ENCODE measurements around the gene MZB1.
A peak's percentile ranks its signal among the peaks of the same experiment; 100 is the strongest.

MZB1 gene

GRCh38 chr5:139382807-139383206 is 6.9 kb downstream of the MZB1 start:
- H3K4me3 Mint-ChIP-seq, result no peak overlapping the region
- no peak for DNase-seq
- H3K9me3 Mint-ChIP-seq, result no peaks in the 10 kb centered on the region
- H3K4me1 Mint-ChIP-seq, result peaks cover 23% of the 10 kb centered on the region
- no peaks in the 10 kb centered on the region for H3K36me3 Mint-ChIP-seq (ENCODE audit: low read depth)
- H3K27me3 Mint-ChIP-seq (ENCODE audit: low read depth, poor library complexity), result no peaks in the 10 kb centered on the region
- no peak for TF ChIP-seq CTCF (IDR thresholded peaks at IDR 0.05)
- H3K27ac Mint-ChIP-seq, result no peak overlapping the region

GRCh38 chr5:139381837-139382761 is 7.6 kb downstream of the MZB1 start:
- Mint-ChIP-seq H3K4me3 (no peak overlapping the region), H3K4me1 (peaks cover 23% of the 10 kb centered on the region), H3K27ac (no peak overlapping the region), H3K27me3 (ENCODE audit: low read depth, poor library complexity) (no peaks in the 10 kb centered on the region), H3K9me3 (no peaks in the 10 kb centered on the region), H3K36me3 (ENCODE audit: low read depth) (peaks cover 7% of the 10 kb centered on the region)
- no peak for DNase-seq
- no peak for TF ChIP-seq CTCF (IDR thresholded peaks at IDR 0.05)

GRCh38 chr5:139379626-139380449 is 9.9 kb downstream of the MZB1 start:
- Mint-ChIP-seq H3K36me3 (ENCODE audit: low read depth) (peaks cover 14% of the 10 kb centered on the region), H3K4me3 (no peak overlapping the region), H3K4me1 (peaks cover 23% of the 10 kb centered on the region), H3K27me3 (ENCODE audit: low read depth, poor library complexity) (no peaks in the 10 kb centered on the region), H3K27ac (peak overlapping the region; percentile 31), H3K9me3 (no peaks in the 10 kb centered on the region)
- TF ChIP-seq CTCF (IDR thresholded peaks at IDR 0.05), result no peak
- no peak for DNase-seq

- DNase-seq, result no peak
- Mint-ChIP-seq H3K4me1 (peaks cover 23% of the 10 kb centered on the region), H3K4me3 (no peak overlapping the region), H3K9me3 (no peaks in the 10 kb centered on the region), H3K27me3 (ENCODE audit: low read depth, poor library complexity) (no peaks in the 10 kb centered on the region), H3K27ac (no peak overlapping the region), H3K36me3 (ENCODE audit: low read depth) (peaks cover 18% of the 10 kb centered on the region)
- TF ChIP-seq CTCF (IDR thresholded peaks at IDR 0.05), result no peak
These were observed 10.8 kb downstream of the MZB1 start for GRCh38 chr5:139378941-139379361.

GRCh38 chr5:139378101-139378825 is 11.4 kb downstream of the MZB1 start:
- Mint-ChIP-seq H3K4me1 (peaks cover 23% of the 10 kb centered on the region), H3K27me3 (ENCODE audit: low read depth, poor library complexity) (no peaks in the 10 kb centered on the region), H3K9me3 (no peaks in the 10 kb centered on the region), H3K4me3 (no peak overlapping the region), H3K27ac (no peak overlapping the region), H3K36me3 (ENCODE audit: low read depth) (peaks cover 25% of the 10 kb centered on the region)
- no peak for TF ChIP-seq CTCF (IDR thresholded peaks at IDR 0.05)
- no peak for DNase-seq

Measured in nephron progenitor cell (in vitro differentiated cells).